Liver (tissue), 3 donors: ENCODE measurements around the gene ZDHHC14.

Experiments
- EGR1 ChIP-seq, 2 donors: IDR thresholded peaks; 2 replicates each; pipeline ENCODE4 v1.6.1; 2016 to 2018; ENCODE audit warnings: antibody characterized with exemption in 2 of 2, low read depth in 2 of 2
- TF ChIP-seq, protein P1 (sequence below): fragments of 150-350 bp; IDR thresholded peaks from 2 replicates; pipeline ENCODE4 v1.5.1; 2017; ENCODE audit warnings: improper control_type of control experiment, low read depth, low read length; ENCODE audit not compliant: missing input control
- donor health status: healthy.
- donor health status: healthy.

DNA sequence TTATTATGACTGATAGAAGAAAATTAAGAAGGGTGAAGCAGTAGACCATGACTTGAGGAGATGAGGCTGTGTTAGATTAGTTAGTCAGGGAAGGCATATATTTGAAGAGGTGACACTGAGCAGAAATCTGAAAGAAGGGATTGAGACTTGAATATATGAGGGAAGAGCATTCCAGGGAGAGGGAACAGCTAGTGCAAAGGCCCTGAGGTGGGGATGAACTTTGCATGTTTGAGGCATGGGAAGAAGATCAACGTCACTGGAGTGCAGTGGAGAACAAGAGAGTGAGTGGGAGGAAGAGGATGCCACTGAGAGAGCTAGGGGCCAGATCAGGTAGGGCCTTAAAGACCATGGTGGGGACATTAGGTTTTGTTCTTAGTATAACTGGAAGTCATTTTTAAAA lies 119.0 kb downstream of the ZDHHC14 start:
- TF ChIP-seq, protein P1, sequence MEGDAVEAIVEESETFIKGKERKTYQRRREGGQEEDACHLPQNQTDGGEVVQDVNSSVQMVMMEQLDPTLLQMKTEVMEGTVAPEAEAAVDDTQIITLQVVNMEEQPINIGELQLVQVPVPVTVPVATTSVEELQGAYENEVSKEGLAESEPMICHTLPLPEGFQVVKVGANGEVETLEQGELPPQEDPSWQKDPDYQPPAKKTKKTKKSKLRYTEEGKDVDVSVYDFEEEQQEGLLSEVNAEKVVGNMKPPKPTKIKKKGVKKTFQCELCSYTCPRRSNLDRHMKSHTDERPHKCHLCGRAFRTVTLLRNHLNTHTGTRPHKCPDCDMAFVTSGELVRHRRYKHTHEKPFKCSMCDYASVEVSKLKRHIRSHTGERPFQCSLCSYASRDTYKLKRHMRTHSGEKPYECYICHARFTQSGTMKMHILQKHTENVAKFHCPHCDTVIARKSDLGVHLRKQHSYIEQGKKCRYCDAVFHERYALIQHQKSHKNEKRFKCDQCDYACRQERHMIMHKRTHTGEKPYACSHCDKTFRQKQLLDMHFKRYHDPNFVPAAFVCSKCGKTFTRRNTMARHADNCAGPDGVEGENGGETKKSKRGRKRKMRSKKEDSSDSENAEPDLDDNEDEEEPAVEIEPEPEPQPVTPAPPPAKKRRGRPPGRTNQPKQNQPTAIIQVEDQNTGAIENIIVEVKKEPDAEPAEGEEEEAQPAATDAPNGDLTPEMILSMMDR: no peak
- TF ChIP-seq EGR1 (IDR thresholded peaks at IDR 0.05; ENCODE audit: low read depth in 2 of 2): no peak
